NCI-H2171 treated with DMSO at 0.1 percent for 48 hours (cell line): ENCODE measurements around the gene PID1.
"Not testable (repeated sequence)": the region's sequence is repeated elsewhere in the genome, so short reads cannot be mapped to it uniquely, and the experiment has no call there.

Experiments used
- DNase-seq: peaks from one replicate; lab custom pipeline; 2025; lab: John Stamatoyannopoulos, UW

Gene PID1

GRCh38 chr2:229111744-229112143 is 159.3 kb downstream of the PID1 start:
- DNase-seq = no peak

GRCh38 chr2:229109195-229109594 is 161.9 kb downstream of the PID1 start:
- no peak for DNase-seq

DNA sequence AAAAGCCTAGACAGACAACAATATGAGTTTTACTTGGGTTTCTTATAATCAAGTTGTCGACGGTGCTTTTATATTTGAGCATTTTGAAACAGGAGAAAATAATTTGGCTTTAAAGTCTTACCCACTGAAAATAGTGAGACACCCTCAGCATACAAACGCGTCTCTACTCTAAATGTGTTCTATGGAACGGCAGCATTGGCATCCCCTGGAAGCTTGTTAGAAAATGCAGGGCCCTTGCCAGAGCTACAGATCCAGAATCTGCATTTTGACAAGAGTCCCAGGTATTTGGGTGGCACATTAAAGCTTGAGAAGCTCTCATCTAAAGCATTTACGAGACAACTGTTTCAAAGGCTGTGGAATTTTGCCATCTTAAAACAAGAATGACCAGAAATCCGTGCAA is 163.5 kb downstream of the PID1 start:
- no peak for DNase-seq

DNA sequence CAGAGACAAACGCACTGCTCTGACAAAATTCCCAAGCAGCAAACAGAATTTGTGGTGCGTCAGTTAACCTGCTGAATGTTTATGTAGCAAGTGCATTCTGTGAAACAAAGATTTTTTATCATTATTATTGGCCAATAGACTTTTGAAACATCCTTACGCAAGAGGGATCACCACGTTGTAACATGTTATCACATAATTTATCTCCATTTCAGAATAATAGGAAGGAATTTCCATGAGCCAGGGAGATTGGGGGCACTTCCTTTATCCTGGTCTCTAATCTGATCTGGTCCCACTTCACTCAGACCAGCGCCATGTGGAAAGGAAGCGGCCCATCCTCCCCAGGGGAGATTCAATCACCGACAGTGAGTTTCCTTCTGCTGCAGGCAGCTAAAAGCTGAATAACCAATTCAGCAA is 166.1 kb downstream of the PID1 start:
- no peak for DNase-seq

GRCh38 chr2:229104025-229104424 is 167.1 kb downstream of the PID1 start:
- no peak for DNase-seq

DNA sequence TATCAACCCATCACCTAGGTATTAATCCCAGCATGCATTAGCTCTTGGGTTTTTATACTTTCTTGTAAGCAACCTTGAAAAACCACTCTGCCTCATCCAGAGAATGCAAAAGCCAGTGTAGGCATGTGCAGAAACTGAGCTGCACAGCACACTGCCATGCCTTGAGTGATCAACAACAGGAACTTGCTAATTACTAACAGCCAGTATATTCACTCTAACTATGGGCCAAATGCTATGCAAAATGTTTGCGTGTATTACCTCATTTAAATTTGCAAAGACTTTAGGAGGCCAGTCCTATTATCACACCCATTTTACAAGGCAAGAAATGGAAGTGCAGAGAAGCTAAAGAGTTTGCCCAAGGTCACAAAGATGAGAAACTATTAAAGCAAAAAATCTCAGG is 169.8 kb downstream of the PID1 start:
- no peak for DNase-seq

DNA sequence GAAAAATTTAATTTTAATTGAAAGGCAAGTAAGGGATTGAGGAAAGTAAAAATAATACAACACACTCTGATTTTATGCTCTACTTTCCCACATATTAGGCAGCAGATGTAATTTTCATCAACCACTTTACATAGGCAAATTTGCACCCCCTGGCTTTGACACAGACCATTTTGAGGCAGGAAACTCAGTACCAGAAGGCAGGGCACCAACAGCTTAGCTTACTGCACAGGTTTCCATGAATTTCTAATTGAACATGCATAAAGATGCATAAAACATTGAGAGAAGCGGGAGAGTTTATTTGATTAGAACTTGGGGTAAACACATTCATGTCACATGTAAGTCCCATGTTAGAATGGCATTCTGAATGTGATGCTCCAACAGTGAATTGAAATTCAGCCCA is 171.9 kb downstream of the PID1 start:
- DNase-seq = no peak

DNA sequence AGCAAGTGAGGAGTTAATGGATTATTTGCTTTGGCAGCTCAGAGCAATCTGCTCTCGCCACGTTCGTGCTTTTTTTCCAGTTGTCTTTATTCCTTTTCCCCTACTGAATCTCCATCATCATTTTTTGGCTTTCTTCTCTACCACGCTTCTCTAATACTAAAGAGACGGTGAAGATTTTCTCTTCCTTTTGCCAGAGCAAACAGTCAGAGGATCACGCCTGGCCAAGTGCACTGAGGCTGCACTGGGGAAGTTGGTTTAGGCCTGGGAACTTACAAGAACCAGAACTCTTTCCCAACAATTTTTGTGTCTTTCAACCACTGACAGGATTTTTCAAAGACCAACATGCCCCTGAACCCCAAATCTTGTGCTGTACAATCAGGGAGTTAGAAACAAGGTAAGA is 172.3 kb downstream of the PID1 start:
- DNase-seq = no peak

DNA sequence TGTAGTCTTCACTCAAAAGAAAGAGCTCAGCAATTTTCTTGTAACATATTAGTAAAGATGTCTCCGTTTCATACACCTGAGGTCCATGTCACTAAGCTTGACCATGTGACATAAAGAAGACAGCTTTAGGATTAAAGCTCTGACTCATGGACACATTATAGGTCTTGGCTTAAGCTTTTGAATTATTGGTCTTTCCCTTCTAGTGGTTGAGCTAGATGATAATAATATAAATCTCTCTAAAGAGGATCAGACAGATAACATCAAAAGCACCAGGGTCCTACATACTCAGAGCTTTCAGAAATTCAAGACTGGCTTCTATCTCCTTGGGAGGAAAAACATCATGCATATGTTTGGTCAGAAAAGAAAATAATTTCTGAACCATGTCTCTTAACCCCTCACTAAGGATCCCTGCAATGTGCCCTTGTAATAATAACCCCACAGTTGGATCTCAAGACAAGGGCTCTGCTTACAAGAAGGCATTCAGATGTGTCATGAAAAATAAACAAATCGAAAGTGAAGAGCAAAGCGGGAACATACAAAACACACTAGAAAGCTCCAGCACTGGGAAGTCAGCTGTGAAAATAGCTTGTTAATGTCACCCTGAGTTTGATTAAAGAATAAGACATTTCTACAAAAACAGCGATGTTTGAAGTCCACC is 174.5 kb downstream of the PID1 start:
- DNase-seq = no peak

- DNase-seq = no peak
These were observed 175.6 kb downstream of the PID1 start for GRCh38 chr2:229095472-229095871.

- no peak for DNase-seq
These were observed 180.9 kb downstream of the PID1 start for GRCh38 chr2:229090225-229090624.

GRCh38 chr2:229089776-229090175 is 181.3 kb downstream of the PID1 start:
- DNase-seq = no peak

DNA sequence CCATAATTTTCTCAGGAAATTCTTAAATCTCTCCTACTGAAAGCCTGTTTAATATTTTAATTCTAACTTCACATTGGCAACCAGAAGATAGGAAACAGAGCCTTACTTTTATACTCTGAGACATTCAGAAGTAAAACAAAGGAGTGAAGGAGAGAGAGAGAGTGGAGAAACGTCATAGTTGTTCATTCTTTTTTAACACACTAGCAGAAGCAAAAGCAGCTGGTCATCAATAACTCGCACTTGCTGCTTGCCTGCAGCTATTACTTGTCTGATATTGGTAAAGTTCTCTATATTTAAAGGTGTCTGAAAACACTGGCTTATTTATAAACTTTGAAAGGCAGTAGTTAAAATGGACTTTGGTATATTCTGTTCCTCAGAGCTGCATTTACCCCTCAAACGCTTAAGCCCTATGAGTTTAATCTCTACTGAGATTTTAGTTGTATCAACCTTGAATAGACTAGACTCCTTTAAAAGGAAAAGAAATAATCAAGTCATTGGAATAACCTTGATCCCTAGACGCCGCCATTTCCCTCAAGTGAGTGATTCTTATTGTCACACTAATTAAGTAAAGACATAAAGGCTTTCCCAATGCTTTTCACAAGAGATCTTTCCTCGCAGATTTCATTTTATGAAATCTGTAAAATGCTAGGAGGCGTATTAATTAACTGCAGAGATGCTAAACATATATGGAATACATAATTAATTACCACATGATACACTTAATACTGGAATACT is 182.0 kb downstream of the PID1 start:
- DNase-seq = no peak

GRCh38 chr2:229088517-229088913 is 182.6 kb downstream of the PID1 start:
- no peak for DNase-seq

- no peak for DNase-seq
These were observed 183.1 kb downstream of the PID1 start for GRCh38 chr2:229087843-229088516.

DNA sequence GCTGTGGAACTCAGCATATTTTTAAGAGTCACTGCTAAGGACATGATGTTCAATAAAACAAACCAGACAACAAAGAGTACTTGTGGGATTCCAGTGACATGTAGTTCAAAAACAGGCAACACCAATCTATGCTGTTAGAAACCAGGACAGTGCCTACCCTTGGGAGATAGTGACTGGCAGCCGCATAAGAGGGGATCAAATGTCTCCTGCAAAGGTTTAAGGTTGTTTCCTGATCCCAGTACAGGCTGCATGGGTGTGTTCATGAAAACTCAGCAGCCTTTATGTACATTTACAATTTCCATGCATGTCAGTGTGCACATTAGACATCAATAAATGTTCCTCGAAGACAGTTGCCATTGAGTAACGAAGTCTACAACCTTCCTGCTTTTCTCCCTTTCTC is 183.8 kb downstream of the PID1 start:
- no peak for DNase-seq

DNA sequence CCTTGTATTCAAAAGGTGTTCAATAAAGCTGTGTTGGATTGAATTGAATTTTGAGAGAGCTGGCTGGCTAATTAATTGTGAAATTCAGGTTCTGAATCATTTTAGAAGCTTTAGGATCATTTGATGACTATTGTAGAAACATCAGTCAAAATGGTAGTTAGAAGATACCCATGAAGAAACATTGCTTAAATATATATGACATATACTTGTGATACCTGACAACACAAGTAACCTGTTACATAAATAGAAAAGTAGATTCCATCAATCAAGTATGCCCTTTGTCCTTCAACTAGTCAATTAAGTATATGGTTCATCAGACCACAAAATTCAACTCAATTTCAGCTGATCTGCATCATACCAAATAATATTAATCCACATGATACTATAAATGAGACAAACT is 185.6 kb downstream of the PID1 start:
- DNase-seq = no peak

DNA sequence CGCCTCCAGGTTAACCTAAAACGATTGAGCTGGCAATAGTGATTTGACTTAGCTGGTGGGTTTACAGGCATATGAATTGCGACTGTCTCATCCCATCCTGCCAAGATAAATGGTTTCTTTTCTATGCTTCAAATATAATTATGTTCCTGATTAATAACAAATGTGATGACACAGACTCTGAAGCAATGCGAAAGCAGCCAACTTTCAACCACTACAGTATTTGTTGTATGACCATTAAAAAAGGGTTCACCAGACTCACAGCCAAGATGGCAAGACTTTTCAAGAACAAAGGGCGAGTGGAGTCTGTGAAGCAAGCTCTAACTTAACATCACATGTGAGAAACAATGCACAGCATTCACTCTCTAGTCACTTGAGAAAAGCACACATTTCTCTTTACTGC is 186.6 kb downstream of the PID1 start:
- no peak for DNase-seq

GRCh38 chr2:229083606-229084340 is 187.3 kb downstream of the PID1 start:
- no peak for DNase-seq

DNA sequence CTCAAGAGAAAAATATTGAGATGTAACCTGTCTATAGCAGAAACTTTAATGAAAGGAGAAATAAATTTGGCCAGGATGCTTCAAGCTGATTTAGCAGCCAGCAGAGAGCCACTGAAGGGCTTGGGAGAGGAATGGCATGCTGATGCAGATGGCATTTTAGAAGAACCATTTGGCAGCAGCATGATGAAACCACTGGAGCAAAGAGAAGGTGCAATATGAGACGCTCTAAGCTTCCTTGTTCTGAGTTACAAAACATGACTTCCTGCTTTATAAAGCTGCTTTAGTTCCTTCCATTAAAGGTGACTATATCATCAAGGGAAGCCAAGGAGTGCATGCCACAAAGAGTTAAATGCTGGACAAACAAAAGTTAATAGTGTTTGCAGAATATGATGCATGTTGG is 189.7 kb downstream of the PID1 start:
- no peak for DNase-seq

- DNase-seq = no peak
These were observed 190.9 kb downstream of the PID1 start for GRCh38 chr2:229080172-229080571.

GRCh38 chr2:229076886-229077285 is 194.2 kb downstream of the PID1 start:
- not testable (repeated sequence) for DNase-seq

GRCh38 chr2:229073935-229074334 is 197.2 kb downstream of the PID1 start:
- DNase-seq = no peak
